HG03196 (cell line): Measurements from ENCODE around the gene LGR4.
"Not testable (repeated sequence)": the region's sequence is repeated elsewhere in the genome, so short reads cannot be mapped to it uniquely, and the experiment has no call there.

Source experiments
- ATAC-seq: cut with Tn5 transposase; IDR thresholded peaks from one replicate; pipeline ENCODE4 v1.9.1; 2021; ENCODE audit not compliant: unreplicated experiment

The LGR4 gene, protein sequence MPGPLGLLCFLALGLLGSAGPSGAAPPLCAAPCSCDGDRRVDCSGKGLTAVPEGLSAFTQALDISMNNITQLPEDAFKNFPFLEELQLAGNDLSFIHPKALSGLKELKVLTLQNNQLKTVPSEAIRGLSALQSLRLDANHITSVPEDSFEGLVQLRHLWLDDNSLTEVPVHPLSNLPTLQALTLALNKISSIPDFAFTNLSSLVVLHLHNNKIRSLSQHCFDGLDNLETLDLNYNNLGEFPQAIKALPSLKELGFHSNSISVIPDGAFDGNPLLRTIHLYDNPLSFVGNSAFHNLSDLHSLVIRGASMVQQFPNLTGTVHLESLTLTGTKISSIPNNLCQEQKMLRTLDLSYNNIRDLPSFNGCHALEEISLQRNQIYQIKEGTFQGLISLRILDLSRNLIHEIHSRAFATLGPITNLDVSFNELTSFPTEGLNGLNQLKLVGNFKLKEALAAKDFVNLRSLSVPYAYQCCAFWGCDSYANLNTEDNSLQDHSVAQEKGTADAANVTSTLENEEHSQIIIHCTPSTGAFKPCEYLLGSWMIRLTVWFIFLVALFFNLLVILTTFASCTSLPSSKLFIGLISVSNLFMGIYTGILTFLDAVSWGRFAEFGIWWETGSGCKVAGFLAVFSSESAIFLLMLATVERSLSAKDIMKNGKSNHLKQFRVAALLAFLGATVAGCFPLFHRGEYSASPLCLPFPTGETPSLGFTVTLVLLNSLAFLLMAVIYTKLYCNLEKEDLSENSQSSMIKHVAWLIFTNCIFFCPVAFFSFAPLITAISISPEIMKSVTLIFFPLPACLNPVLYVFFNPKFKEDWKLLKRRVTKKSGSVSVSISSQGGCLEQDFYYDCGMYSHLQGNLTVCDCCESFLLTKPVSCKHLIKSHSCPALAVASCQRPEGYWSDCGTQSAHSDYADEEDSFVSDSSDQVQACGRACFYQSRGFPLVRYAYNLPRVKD

DNA sequence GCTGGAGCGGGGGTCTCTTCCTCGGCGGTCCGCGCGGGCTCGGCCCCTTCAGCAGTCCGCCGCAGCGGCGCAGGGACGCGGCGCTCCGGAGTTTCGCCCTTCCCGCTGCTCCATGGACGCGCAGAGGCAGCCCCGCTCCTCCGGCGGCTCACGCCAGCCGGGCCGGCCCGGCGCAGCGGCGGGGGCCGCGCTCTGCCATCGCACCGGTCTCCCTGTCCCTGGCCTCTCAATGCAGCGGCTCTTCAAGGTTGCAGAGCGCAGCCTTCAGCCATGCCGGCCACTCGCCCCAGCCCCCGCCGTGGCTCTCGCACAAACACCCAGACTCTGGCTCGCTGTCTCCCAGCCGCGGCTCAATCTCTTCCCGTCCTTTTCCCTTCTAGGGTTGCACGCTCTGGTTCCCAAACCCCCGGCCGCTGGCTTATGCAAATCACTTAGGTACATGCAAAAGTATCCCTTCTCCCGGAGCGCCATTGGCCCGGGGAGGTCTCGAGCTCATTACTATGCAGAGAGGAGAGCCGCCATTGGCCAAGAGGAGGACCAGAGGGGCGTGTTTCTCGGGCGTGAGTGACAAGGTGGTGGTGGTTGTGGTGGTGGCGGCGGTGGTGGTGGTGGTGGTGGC, at the start of gene LGR4:
LGR4 (minus strand) TSS at position 393 of the 619 bp plus-strand sequence. CDS start 488 bp downstream, outside the sequence.
- peak; percentile 85 for ATAC-seq

- ATAC-seq, result no peak
Measured at GRCh38 chr11:27520226-27520625, 47.6 kb upstream of the LGR4 start.

DNA sequence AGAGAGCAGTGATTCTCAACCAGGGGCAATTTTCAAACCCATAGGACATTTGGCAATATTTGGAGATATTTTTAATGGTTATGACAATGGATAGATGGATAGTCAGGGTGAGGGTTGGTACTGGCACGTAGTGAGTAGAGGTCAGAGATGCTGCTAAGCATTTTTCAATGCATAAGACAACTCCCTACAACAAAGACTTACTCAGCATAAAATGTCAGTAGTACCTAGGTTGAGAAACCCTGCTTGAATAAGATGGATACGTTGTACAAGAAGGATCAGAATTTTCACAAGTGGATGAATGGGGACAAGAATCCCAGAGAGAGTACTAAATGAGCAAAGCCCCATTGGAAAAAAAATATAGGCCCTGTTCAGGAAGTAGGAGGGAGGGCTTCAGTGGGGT, 45.9 kb upstream of the LGR4 start:
- ATAC-seq, result no peak

GRCh38 chr11:27517490-27517889, 44.9 kb upstream of the LGR4 start:
- ATAC-seq, result not testable (repeated sequence)

DNA sequence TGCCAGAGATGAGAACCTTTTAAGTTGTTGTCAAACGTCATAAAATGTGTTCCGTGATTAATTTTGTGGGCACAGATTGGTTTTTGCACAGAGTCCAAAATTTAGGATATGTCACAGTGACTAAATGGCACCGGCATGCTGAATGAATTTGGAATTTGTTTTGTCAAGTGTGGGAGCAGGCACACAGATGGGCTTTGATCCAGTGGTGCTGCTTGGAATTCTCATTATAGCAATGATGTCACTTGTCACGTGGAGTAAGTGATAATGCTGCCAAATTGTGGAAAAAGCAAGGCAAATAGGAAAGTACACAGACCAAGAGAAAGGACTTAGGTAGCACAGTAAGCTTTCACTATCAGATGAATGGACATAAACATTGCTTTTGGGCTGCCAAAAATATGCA, 42.0 kb upstream of the LGR4 start:
- no peak for ATAC-seq

DNA sequence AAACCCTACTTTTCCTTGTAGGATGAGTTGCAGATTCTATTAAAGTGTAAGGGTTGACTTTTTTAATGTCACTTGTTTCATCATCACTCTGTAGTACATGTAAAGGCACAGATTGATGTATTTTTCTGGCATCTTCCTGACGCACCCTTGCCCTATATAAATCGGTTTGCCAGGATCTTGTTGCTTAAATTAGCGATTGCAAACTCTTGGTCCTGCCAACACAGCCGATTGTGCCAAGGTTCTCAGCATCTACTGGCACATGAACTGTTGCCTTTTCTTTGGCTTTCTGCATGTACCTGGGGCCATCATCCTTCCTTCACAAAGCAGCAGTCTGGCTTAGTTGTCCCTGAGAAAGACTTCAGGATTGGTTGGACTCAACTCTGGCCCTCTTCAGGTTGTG, 41.5 kb upstream of the LGR4 start:
- ATAC-seq, result no peak

GRCh38 chr11:27513389-27513788, 40.8 kb upstream of the LGR4 start:
- no peak for ATAC-seq

- no peak for ATAC-seq
Measured at GRCh38 chr11:27512238-27512637, 39.6 kb upstream of the LGR4 start.

GRCh38 chr11:27509908-27510307, 37.3 kb upstream of the LGR4 start:
- no peak for ATAC-seq

DNA sequence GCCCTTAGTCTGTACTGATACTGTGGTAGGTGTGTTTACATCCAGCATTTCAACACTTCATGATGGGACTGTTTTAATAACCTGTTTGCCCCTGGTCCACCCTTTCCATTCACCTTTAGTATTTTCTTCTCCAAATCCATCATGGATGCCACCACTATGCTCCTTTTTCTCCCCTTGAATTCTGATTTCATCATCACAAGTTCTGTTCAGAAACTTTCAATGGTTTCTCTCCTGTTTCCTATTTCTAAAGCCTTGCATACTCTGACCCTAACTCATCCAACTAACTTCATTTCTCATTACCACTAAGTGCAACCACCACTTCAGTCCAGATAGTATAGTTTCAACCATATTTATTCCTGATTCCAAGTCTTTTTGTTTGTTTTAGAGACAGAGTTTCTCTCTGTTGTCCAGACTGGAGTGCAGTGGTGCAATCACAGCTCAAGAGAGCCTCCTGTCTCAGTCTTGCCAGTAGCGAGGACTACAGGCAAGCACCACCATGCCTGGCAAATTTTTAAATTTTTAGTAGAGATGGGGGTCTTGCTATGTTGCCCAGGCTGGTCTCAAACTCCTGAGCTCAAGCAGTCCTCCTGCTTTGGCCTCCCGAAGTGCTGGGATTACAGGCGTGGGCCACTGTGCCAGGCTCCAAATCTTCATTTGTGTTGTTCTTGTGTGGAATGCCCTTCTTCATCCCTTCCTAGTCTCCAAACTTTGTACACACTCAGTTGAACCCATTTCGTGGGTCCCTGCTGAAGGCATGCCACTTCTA, 35.1 kb upstream of the LGR4 start:
- ATAC-seq, result no peak

DNA sequence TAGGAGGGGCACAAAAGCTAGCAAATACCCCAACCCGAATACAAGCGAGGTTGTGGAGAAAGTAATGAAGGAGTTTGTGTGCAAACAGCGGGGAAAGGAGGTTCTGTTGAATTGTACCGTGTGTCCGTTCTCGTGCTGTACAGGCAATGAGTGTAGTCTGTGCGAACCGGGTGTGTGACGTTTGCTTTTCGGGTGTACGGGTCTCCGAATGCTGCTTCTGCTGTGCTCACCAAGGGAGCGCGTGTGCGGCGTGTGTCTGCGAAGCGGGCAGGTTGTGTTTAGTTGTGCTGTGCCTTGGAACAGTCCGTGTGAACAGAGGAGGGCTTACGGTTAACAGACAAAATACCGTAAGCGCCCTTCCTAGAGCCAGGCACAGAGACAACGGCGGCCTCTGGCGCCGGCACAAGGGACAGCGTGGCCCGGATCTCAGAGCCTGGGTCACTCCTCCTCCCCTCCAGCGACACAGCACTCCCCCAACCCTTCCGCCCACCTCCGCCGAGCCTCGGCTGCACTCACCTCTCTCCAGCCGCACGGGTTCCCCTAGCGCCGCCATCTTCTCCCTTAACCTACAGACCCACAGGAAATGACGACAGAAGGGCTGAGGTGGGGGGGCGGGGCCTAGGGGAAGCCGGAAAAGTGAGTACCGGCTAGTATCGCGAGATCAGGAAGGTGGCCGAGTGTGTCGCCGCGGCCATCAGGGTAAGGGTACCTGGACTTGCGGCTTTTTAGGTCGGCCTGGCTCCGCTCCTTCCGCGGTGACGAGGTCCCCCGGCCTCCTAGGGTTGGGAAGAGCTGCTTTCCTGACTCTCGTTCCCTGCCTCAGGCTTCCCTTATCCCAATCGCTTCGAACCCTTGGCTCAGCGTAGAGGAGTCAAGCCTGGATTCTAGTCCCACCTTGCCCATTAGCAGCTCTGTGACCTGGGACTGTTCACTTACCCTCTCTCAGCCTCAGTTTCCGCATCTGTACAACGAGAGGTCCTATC, 33.9 kb upstream of the LGR4 start, which contains the start of gene LIN7C:
LIN7C (minus strand) TSS at position 570 of the 983 bp plus-strand sequence; CDS start at position 553, 17 bp downstream.
- ATAC-seq, result peak; percentile 99

- ATAC-seq, result no peak
Measured at GRCh38 chr11:27505781-27506180, 33.2 kb upstream of the LGR4 start.

GRCh38 chr11:27504205-27504604, 31.6 kb upstream of the LGR4 start:
- ATAC-seq, result no peak

DNA sequence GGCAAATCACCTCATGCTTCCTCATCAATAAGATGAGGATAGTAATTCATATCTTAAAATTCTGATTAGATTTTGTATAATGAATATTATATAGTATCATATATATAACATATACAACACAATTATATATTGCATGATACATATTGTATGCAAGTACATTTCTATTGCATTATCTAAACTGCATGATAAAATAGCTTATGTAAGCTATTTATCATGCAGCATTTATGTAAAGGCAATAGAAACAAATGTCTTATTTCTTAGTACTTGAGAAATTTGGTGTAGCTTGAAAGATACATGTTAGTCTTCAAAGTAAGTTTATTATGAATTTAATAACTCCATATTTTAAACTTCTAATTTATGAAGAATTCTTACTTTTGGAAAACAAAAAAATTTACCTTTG, 28.5 kb upstream of the LGR4 start:
- no peak for ATAC-seq

DNA sequence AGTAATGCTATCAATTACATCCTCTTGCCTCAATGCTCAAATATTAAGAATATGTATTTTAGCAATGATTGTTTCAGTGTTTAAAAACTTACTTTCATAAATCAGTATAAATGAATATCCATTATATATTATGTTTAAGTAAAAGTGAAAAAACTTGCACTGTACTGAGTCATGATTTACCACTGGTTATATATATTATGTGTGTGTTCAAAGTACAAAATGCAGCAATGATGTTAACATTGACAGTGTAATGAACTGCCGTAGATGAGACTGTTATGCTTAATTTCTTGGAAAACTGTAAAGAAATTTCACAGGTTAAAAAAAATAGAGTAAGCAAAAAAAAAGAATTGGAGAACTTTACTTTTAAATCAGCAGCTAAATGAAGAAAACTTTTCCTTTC, 25.3 kb upstream of the LGR4 start:
- ATAC-seq, result no peak

DNA sequence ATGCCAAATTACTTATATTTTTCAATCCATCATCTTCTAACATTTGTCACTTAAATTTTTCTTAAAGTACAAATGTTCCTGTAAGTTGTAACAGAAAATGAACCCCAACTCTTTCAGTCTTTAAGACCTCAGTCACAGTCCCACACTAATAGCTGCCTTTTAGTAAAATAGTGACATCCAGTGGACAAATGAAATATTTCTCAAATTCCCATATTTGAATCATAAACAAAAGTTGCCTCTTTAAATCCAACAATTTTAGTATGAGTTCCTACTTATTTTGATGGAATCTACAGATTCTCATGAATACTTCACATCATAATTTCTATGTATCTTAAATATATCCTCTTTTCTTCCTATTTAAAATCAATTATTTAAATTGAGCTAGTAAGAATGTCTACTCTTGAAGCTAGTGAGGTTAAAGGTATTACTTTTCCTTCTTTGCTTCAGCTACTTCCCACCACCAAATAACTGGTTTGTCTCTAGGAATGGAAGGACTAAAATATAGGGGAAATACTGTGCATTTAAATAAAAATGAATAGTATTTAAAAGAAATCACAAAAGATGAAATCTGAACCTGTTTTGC, 24.8 kb upstream of the LGR4 start:
- no peak for ATAC-seq

DNA sequence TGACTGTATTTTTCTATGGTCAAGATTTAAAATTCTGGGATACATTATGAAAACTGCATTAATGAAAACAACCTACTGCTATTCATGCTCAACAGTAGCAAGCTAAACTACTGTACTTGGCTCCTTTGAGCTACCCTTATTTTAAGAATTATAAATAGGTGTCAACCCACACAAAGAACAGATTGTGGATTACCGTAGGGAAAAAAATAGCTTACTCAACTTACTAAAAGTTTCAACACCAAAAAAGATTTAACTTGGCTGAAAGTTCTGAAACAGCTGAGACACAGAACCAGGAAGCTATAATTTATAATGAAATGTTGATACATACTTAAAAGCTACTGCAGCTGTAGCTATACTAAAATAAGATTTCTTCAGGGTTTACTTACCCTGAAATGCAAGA, 23.9 kb upstream of the LGR4 start:
- no peak for ATAC-seq

- ATAC-seq, result no peak
Measured at GRCh38 chr11:27495710-27496300, 23.2 kb upstream of the LGR4 start.

DNA sequence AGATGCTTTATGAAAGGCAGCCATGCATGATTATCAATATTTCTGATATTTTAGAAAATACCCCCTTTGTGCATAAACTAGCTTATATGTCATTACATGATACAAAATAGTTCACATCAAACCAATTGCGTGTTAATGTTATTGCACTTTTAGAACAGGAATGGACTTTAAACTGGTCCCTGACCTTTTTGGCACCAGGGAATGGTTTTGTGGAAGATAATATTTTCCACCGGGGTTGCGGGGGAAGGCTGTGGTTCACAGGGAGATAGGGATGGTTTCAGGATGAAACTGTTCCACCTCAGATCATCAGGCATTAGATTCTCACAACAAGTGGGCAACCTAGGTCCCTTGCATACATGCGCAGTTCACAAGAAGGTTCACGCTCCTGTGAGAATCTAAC, 16.5 kb upstream of the LGR4 start:
- ATAC-seq, result no peak
